Measurements from ENCODE around the gene NME1. TPM values are rescaled to one million over a fixed set of nuclear protein-coding genes. Genes with fewer than 3 reads are reported as not detected.

The NME1 gene
- total RNA-seq, 3 donors from 2014 or later = 28.3 to 76.0 (median 28.4) TPM

GRCh38 chr17:51142597-51142996, 10.8 kb upstream of the NME1 start:
- H3K36me3 ChIP-seq = no peaks in the 10 kb centered on the region
- H3K4me3 ChIP-seq = no peak overlapping the region
- TF ChIP-seq, protein P1, sequence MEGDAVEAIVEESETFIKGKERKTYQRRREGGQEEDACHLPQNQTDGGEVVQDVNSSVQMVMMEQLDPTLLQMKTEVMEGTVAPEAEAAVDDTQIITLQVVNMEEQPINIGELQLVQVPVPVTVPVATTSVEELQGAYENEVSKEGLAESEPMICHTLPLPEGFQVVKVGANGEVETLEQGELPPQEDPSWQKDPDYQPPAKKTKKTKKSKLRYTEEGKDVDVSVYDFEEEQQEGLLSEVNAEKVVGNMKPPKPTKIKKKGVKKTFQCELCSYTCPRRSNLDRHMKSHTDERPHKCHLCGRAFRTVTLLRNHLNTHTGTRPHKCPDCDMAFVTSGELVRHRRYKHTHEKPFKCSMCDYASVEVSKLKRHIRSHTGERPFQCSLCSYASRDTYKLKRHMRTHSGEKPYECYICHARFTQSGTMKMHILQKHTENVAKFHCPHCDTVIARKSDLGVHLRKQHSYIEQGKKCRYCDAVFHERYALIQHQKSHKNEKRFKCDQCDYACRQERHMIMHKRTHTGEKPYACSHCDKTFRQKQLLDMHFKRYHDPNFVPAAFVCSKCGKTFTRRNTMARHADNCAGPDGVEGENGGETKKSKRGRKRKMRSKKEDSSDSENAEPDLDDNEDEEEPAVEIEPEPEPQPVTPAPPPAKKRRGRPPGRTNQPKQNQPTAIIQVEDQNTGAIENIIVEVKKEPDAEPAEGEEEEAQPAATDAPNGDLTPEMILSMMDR (IDR thresholded peaks at IDR 0.05) = no peak
- TF ChIP-seq POLR2AphosphoS5 (IDR thresholded peaks at IDR 0.05) = no peak
- TF ChIP-seq POLR2A (IDR thresholded peaks at IDR 0.05) = no peak
- H3K27me3 ChIP-seq = no peaks in the 10 kb centered on the region
- H3K27ac ChIP-seq = no peak overlapping the region
- DNase-seq (ENCODE audit: low spot score in 2 of 2) = no peak
- H3K4me1 ChIP-seq = no peaks in the 10 kb centered on the region
- intact Hi-C loops (cut with DNase I; ENCODE audit: low total_unique reads) = no loop called here
- H3K9me3 ChIP-seq = no peaks in the 10 kb centered on the region

GRCh38 chr17:51144266-51145022, 8.9 kb upstream of the NME1 start:
- H3K27ac ChIP-seq = no peak overlapping the region
- DNase-seq (ENCODE audit: low spot score in 2 of 2) = no peak
- intact Hi-C loops (cut with DNase I; ENCODE audit: low total_unique reads) = no loop called here
- H3K36me3 ChIP-seq = no peaks in the 10 kb centered on the region
- H3K4me1 ChIP-seq = no peaks in the 10 kb centered on the region
- H3K4me3 ChIP-seq = no peak overlapping the region
- no peaks in the 10 kb centered on the region for H3K9me3 ChIP-seq
- TF ChIP-seq POLR2AphosphoS5 (IDR thresholded peaks at IDR 0.05) (no peak), POLR2A (IDR thresholded peaks at IDR 0.05) (no peak)
- TF ChIP-seq, protein P1 (IDR thresholded peaks at IDR 0.05) = no peak
- no peaks in the 10 kb centered on the region for H3K27me3 ChIP-seq

- intact Hi-C loops (cut with DNase I; ENCODE audit: low total_unique reads) = no loop called here
- DNase-seq (ENCODE audit: low spot score in 2 of 2) = no peak
Measured at GRCh38 chr17:51147650-51148049, 5.7 kb upstream of the NME1 start.

DNA sequence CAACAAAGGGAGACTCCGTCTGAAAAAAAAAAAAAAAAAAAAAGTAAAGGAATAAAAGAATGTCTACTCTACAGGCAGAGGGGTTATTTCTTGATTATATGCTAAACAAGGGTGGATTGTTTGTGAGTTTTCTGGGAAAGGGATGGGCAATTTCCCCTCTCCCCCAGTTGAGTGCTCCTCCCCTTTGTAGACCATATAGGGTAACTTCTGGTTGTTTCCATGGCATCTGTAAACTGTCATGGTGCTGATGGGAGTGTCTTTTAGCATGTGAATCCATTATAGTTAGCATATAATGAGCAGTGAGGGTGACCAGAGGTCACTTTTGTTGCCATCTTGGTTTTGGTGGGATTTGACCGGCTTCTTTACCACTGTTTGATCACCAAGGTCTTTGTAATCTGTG, 4.2 kb upstream of the NME1 start:
- H3K4me1 ChIP-seq = peaks cover 0 to 1% of the 10 kb centered on the region in 2 donors
- H3K36me3 ChIP-seq = no peaks in the 10 kb centered on the region
- no peak overlapping the region for H3K4me3 ChIP-seq
- H3K27ac ChIP-seq = no peak overlapping the region
- H3K9me3 ChIP-seq = no peaks in the 10 kb centered on the region
- no peak for DNase-seq (ENCODE audit: low spot score in 2 of 2)
- TF ChIP-seq POLR2A (IDR thresholded peaks at IDR 0.05) (no peak), POLR2AphosphoS5 (IDR thresholded peaks at IDR 0.05) (no peak)
- TF ChIP-seq, protein P1 (IDR thresholded peaks at IDR 0.05) = no peak
- intact Hi-C loops (cut with DNase I; ENCODE audit: low total_unique reads) = no loop called here
- no peaks in the 10 kb centered on the region for H3K27me3 ChIP-seq

More at GRCh38 chr17:51147650-51148049, 5.7 kb upstream of the NME1 start:
- H3K9me3 ChIP-seq = no peaks in the 10 kb centered on the region
- H3K36me3 ChIP-seq = no peaks in the 10 kb centered on the region
- no peaks in the 10 kb centered on the region for H3K4me1 ChIP-seq
- TF ChIP-seq, protein P1 (IDR thresholded peaks at IDR 0.05) = no peak
- TF ChIP-seq POLR2AphosphoS5 (IDR thresholded peaks at IDR 0.05) = no peak
- no peak for TF ChIP-seq POLR2A (IDR thresholded peaks at IDR 0.05)
- H3K27ac ChIP-seq = no peak overlapping the region
- no peak overlapping the region for H3K4me3 ChIP-seq
- H3K27me3 ChIP-seq = no peaks in the 10 kb centered on the region

GRCh38 chr17:51150932-51151331, 2.4 kb upstream of the NME1 start:
- H3K4me3 ChIP-seq = no peak overlapping the region
- intact Hi-C loops (cut with DNase I; ENCODE audit: low total_unique reads) = loop anchor here (10.0 kb wide), 1 partner anchor 146 kb away; no protein-coding TSS in a partner anchor
- no peak overlapping the region for H3K27ac ChIP-seq
- no peaks in the 10 kb centered on the region for H3K36me3 ChIP-seq
- no peaks in the 10 kb centered on the region for H3K27me3 ChIP-seq
- TF ChIP-seq, protein P1 (IDR thresholded peaks at IDR 0.05) = no peak
- no peak for TF ChIP-seq POLR2A (IDR thresholded peaks at IDR 0.05)
- TF ChIP-seq POLR2AphosphoS5 (IDR thresholded peaks at IDR 0.05) = no peak
- no peaks in the 10 kb centered on the region for H3K9me3 ChIP-seq
- H3K4me1 ChIP-seq = peaks cover 0 to 6% of the 10 kb centered on the region in 2 donors
- DNase-seq (ENCODE audit: low spot score in 2 of 2) = no peak
